ENCODE measurements around the gene ILKAP. TPM values are rescaled to one million over a fixed set of nuclear protein-coding genes. Genes with fewer than 3 reads are reported as not detected.

The ILKAP gene
- total and polyA plus RNA-seq, 2 donors (not counting 1 experiment from before 2014, with no cell fraction given), result 82.5 to 98.6 TPM

GRCh38 chr2:238155051-238155760 is 48.3 kb downstream of the ILKAP start:
- peaks cover 0 to 22% (median 0%) of the 10 kb centered on the region in 3 donors for H3K9me3 ChIP-seq (ENCODE audit: control extremely low read depth in 1 of 3, control insufficient read depth in 2 of 3, insufficient read depth in 1 of 3, low read length in 2 of 3)
- H3K27ac ChIP-seq (ENCODE audit: low read length in 2 of 2), result no peak overlapping the region
- DNase-seq (no peak), ATAC-seq (ENCODE audit: low read depth) (no peak)
- H3K4me3 Mint-ChIP-seq, result no peak overlapping the region
- no peaks in the 10 kb centered on the region for H4K20me1 ChIP-seq (ENCODE audit: control insufficient read depth, insufficient read depth, low read length, poor library complexity, severe bottlenecking)
- H3K27me3 Mint-ChIP-seq, result peaks cover 6% of the 10 kb centered on the region
- H3K27me3 ChIP-seq (replicated peaks in 1 of 4; ENCODE audit: control extremely low read depth in 1 of 4, control insufficient read depth in 3 of 4, insufficient read depth in 4 of 4, low read length in 3 of 4), result peaks cover 0 to 15% (median 5%) of the 10 kb centered on the region in 4 experiments
- TF ChIP-seq CTCF (IDR thresholded peaks at IDR 0.05) (no peak), EZH2 (IDR thresholded peaks at IDR 0.05; ENCODE audit: borderline replicate concordance, insufficient read depth, low read depth, low read length, poor library complexity, severe bottlenecking) (no peak)
- H3K4me2 ChIP-seq (replicated peaks; ENCODE audit: low read depth, low read length, poor library complexity, severe bottlenecking), result no peak overlapping the region
- H3K79me2 ChIP-seq (ENCODE audit: control insufficient read depth, insufficient read depth, low read length), result no peaks in the 10 kb centered on the region
- intact Hi-C loops (cut with micrococcal nuclease), result no loop called here
- no peaks in the 10 kb centered on the region for H3K36me3 ChIP-seq (replicated peaks in 1 of 2; ENCODE audit: control extremely low read depth in 1 of 2, control insufficient read depth in 1 of 2, extremely low read depth in 1 of 2, insufficient read depth in 2 of 2, low read length in 1 of 2)
- H2AFZ ChIP-seq (ENCODE audit: insufficient read depth, low read depth, low read length, poor library complexity, severe bottlenecking), result no peak overlapping the region
- H3K4me3 ChIP-seq (ENCODE audit: control extremely low read depth in 1 of 5, extremely low read depth in 1 of 5, insufficient read depth in 1 of 5, low read depth in 2 of 5, low read length in 4 of 5), result no peak overlapping the region
- H3K27ac Mint-ChIP-seq, result no peak overlapping the region
- H3K4me1 Mint-ChIP-seq, result peaks cover 10% of the 10 kb centered on the region
- 92% methylated on average over 19 of the region's 19 CpGs for WGBS (ENCODE audit: insufficient coverage)
- peaks cover 11 to 14% of the 10 kb centered on the region in 2 donors for H3K4me1 ChIP-seq (ENCODE audit: control insufficient read depth in 2 of 2, insufficient read depth in 2 of 2, low read length in 2 of 2)
- ChIA-PET POLR2A (no interaction called here), CTCF (no interaction called here)
- H3K9ac ChIP-seq (ENCODE audit: low read length), result no peak overlapping the region
- no peaks in the 10 kb centered on the region for H3K9me3 Mint-ChIP-seq (ENCODE audit: insufficient read depth)

- intact Hi-C loops (cut with micrococcal nuclease), result no loop called here
- H3K4me1 Mint-ChIP-seq, result peaks cover 4% of the 10 kb centered on the region
- Histone ChIP-seq H3K27ac (ENCODE audit: low read length in 2 of 2) (no peak overlapping the region), H4K20me1 (ENCODE audit: control insufficient read depth, insufficient read depth, low read length, poor library complexity, severe bottlenecking) (no peaks in the 10 kb centered on the region), H3K9me3 (ENCODE audit: control extremely low read depth in 1 of 3, control insufficient read depth in 2 of 3, insufficient read depth in 1 of 3, low read length in 2 of 3) (peaks cover 0 to 16% (median 0%) of the 10 kb centered on the region in 3 donors), H3K9ac (ENCODE audit: low read length) (no peak overlapping the region), H3K4me3 (ENCODE audit: control extremely low read depth in 1 of 5, extremely low read depth in 1 of 5, insufficient read depth in 1 of 5, low read depth in 2 of 5, low read length in 4 of 5) (no peak overlapping the region), H3K4me1 (ENCODE audit: control insufficient read depth in 2 of 2, insufficient read depth in 2 of 2, low read length in 2 of 2) (peaks cover 5 to 8% of the 10 kb centered on the region in 2 donors), H3K27me3 (replicated peaks in 1 of 4; ENCODE audit: control extremely low read depth in 1 of 4, control insufficient read depth in 3 of 4, insufficient read depth in 4 of 4, low read length in 3 of 4) (peaks cover 0 to 8% (median 2%) of the 10 kb centered on the region in 4 experiments), H3K79me2 (ENCODE audit: control insufficient read depth, insufficient read depth, low read length) (no peaks in the 10 kb centered on the region), H2AFZ (ENCODE audit: insufficient read depth, low read depth, low read length, poor library complexity, severe bottlenecking) (no peak overlapping the region), H3K4me2 (replicated peaks; ENCODE audit: low read depth, low read length, poor library complexity, severe bottlenecking) (no peak overlapping the region), H3K36me3 (replicated peaks in 1 of 2; ENCODE audit: control extremely low read depth in 1 of 2, control insufficient read depth in 1 of 2, extremely low read depth in 1 of 2, insufficient read depth in 2 of 2, low read length in 1 of 2) (no peaks in the 10 kb centered on the region)
- TF ChIP-seq CTCF (IDR thresholded peaks at IDR 0.05) (no peak), EZH2 (IDR thresholded peaks at IDR 0.05; ENCODE audit: borderline replicate concordance, insufficient read depth, low read depth, low read length, poor library complexity, severe bottlenecking) (no peak)
- no peaks in the 10 kb centered on the region for H3K9me3 Mint-ChIP-seq (ENCODE audit: insufficient read depth)
- DNase-seq (no peak), ATAC-seq (ENCODE audit: low read depth) (no peak)
- 97% methylated on average over 9 of the region's 10 CpGs for WGBS (ENCODE audit: insufficient coverage)
- no peak overlapping the region for H3K4me3 Mint-ChIP-seq
- H3K27ac Mint-ChIP-seq, result no peak overlapping the region
- CTCF ChIA-PET, result no interaction called here
- H3K27me3 Mint-ChIP-seq, result peaks cover 5% of the 10 kb centered on the region
- POLR2A ChIA-PET, result no interaction called here
These were observed 48.9 kb downstream of the ILKAP start for GRCh38 chr2:238154570-238154969.
